ENCODE data around the gene PIMREG.
"Not testable (repeated sequence)": the region's sequence is repeated elsewhere in the genome, so short reads cannot be mapped to it uniquely, and the experiment has no call there.

PIMREG gene

DNA sequence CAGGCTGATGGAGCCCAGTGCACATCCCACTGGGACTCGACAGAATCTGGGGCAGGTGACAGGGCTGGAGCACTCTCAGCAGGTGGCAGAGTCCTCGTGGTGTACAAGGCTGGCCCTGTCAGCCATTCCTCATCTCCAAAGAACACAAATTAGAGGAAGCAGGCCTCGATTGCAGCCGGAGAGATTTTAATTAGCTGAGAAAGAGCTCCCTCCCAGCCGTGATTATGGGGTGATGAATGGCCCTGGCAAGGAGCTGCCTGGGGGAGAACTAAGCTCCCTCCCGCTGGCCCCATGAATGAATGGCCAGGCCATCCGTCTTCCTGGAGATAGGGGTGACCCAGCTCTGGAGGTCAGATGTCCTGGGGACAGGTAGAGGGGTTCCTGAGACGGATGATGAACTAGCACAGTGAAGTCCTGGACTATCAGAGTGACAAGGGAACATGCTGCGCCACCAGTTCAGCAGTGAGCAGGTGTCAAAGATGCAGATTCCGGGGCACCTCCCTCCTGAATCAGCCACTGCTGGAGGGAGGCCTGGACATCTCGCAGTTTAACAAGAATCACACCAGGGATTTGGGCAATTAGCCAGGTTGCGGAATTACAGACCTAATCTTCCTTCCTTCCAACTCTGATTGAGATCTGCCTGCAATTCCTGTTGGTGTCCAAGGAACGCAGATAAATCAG is 35.5 kb downstream of the PIMREG start:
- FAIRE-seq, result no peak

DNA sequence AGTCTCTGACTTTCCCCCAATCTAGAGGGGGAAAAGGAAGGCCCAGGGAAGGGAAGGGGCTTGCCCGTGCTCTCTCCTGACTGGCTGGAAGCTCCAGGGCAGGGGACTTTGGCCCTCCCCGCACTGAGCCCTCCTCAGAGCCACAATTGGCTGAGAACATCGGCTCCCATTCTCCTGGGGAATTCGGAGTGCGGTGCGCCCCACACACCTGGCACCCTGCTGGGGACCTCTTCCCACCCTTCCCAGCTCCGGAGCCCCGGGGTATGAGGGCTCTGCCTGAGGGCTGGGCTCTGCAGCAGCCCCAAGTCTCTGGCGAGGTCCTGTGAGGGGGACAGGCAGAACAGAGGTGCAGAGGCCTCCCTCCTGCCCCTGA is 36.0 kb downstream of the PIMREG start:
- FAIRE-seq, result no peak

DNA sequence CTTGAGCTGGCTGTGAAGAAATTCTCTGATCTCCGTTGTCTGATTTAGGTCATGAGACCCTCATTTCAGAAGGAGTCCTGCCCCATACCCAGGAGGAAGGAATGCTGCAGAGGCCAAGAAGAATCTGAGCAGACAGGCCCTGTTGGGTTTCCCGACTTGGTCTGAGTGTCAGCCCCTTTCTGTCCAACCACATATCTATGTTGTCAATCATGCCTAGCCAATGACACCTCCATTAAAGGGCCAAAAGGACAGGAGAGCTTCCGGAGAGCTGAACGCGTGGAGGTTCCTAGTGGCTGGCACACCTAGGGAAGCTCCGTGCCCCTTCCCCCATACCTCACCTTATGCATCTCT is 37.8 kb downstream of the PIMREG start:
- no peak for FAIRE-seq

DNA sequence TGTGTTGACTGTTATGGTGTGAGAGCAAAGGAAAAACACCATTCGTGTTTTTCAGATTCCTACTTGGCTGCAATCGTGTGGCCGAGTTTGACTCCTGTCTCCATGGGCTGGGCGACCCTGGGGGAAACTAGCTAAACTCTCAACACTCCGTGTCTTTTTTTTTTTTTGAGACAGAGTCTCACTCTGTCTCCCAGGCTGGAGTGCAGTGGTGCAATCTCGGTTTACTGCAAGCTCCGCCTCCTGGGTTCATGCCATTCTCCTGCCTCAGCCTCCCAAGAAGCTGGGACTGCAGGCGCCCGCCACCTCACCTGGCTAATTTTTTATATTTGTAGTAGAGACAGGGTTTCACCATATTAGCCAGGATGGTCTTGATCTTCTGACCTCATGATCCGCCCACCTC is 38.5 kb downstream of the PIMREG start:
- FAIRE-seq, result not testable (repeated sequence)

DNA sequence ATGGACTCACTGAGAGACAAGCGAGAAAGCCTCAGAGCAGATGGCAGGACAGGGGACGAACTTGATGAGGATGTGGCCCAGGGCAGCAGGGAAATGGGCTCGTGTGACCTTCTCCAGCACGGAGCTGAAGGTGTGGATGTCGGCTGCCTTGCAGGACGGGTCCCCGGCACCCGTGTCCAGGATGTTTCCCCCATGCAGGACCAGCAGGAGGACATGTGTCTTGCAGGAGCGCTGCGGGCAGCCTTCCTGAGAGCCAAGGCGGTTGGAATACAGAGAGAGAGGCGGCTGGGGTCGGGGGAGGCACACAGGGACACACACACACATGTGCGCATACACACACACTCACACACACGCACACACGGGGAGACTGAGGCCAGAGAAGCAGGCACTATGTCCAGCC is 39.3 kb downstream of the PIMREG start:
- no peak for FAIRE-seq

DNA sequence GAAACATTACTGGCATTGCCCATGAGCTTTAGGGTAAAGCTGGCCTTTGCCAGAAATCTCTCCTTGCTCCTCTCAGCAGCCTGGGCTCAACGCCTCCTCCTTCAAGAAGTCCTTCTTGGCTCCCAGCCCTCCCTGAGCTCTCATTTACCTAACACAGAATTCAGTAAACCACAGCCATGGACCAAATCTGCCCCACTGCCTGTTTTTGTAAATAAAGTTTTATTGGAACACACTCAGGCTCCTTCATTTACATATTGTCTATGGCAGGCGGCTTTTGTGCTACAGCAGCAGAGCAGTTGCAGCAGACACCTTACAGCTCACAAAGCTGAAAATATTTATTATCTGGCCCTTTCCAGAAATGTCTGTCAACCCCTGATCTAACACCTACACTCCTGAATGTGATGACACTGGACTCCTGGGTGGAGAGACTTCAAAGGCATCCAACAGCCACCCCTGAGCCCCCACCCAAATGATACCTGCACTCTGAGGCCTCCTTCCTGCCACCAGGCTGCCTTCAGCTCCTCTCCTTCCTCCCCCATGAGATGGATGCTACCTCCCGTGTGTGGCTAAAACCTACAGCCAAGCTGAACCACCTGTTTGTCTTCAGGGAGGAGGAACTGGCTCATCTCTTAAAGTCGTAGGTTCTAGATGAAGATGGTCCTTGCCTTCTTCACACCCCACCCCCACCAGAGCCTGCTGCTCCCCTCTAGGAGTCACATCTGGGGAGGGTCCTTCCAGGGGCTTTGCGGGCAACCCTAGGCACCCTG is 41.6 kb downstream of the PIMREG start:
- FAIRE-seq, result no peak

DNA sequence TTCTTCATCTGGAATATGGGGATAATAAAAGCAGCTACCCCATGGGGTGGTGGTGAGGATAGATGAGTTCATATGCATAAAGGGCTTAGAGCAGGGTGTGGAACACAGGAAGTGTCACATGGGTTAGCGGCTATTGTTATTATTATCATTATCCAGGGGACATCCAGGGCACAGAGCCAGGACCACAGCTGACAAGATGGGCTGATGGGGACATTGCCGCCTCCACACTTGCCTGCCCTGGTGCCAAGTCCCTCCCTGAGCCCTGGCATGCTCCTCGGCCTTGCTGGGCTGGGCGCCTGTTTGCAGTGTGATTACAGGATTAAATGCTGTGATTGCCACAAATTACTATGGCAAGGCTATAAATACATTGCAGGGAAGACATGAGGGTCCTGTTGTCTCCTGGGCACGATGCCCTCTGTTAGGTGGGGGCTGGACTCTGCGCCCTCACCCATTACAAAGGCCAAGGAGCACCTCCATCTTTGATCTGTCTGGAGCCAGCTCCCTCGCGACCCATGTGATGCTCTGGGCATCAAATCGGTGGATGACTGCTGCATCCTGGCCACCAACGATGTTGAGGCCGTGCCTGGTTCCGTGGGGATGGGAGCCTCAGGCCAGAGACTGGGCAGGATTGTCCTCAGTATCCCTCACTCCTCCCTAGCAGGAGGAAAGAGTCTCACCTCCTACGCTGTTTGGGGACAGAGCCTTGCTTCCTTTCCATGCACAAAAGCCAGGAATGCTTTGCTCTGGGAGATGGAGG is 43.2 kb downstream of the PIMREG start:
- FAIRE-seq, result no peak

DNA sequence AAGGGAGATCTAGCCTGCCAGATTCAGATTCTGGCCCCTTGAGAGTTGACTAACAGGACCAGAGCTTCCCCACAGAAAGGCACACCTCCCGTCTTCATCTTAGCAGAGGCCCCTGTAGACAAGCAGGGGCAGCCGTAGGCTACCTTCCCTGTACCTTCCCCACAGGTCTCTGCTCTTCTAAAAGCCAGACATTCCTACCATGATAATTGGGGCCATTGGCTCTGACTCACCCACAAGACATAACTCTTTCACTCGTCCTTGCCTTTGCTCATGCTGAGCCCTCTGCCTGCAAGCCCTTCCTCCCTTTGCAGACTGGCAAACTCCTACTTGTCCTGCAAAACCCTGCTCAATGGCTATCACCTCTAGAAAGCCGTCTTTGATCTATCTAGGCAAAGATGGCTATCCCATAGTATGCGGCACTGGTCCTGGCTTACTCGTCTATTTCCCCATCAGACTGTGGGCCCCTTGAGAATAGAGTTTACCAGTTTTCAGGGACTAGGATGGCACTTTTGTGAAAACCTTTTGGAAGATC is 43.8 kb downstream of the PIMREG start:
- FAIRE-seq, result no peak

DNA sequence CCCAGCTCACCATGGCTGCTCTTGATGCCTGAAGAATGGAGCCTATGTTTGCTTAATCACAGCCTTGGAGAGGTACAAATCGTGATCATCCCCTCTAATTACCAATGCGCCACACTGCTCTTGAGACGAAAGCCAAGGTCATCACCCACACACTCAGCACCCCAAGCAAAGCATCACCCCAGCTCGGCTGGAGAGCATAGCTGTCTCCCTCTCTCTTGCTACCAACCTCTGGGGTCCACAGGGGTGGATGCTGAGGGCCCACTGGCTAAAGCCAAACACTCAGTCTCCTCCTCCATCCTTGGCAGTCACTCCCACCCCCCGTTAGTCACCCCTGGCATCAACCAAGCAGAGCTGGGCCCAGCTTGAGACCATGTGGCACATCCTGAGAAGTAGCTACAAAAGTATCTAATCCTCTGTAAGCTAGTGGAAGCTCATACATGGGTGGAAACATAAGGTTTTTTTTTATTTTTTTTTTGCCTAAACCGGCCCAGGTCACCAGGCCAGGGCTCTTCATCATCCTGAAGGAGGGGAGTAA is 44.8 kb downstream of the PIMREG start:
- no peak for FAIRE-seq

DNA sequence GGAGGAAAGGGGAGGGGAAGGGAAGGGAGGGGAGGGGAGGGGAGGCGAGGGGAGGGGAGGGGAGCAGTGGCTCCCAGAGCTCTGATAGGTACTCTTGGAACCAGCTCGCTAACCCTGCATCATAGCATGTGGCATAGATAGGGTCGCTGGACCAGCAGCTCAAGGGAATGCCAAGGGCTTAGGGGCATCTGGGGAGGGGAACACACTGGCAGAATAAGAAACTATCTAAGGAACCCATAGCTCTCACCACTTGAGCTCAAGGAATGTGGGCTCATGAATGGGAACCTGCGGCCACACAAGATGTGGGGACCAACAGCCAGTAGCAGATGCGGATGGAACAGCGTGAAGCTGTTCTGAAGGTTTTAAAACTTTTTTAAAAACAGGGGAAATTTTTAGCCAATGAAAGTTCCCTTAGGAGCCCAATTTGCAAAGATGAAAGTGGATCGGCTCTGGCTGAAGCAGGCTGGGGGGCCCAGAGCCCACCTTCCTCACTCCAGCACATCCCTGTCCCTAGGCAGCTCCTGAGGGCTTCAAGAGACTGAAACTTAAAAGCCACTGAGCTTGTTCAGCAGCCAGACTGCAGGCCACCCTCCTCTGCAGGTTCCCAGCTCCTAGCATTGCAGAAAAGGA is 46.9 kb downstream of the PIMREG start:
- no peak for FAIRE-seq

DNA sequence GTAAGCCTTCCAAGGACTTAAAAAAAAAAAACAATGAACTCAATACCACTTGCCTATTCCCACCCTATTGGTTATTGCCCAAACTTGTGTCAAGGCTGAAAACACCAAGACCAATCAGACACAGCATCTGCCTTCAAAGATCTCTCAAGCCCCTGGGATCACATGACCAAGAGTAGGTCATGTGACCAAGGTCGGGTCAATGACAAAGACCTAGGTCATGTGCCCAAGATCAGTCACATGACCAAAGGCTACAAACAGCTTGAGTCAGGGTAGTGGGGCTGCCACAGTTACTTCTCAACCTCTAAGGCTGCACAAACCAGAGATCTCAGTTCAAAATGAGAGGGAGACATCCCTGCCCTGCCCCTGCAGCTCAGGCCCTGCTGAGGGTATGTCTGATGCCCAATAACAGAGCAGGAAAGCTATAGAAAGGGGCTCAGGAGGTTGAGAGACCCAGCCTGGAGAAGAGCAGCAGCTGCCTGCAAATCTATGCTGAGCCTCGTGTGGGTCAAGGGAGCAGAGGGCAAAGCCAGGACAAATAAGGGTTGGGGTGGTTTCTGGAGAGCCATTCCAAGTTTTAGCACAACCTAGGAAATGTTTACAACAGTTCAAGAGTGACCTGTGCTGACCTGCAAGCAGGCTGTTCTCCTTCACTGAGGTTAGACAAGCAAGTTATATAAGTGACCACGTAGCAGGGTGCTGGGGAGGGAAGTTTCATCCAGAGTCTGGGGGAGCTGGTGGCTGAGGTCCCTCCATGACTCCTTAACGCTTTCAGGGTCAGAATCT is 48.8 kb downstream of the PIMREG start:
- no peak for FAIRE-seq

DNA sequence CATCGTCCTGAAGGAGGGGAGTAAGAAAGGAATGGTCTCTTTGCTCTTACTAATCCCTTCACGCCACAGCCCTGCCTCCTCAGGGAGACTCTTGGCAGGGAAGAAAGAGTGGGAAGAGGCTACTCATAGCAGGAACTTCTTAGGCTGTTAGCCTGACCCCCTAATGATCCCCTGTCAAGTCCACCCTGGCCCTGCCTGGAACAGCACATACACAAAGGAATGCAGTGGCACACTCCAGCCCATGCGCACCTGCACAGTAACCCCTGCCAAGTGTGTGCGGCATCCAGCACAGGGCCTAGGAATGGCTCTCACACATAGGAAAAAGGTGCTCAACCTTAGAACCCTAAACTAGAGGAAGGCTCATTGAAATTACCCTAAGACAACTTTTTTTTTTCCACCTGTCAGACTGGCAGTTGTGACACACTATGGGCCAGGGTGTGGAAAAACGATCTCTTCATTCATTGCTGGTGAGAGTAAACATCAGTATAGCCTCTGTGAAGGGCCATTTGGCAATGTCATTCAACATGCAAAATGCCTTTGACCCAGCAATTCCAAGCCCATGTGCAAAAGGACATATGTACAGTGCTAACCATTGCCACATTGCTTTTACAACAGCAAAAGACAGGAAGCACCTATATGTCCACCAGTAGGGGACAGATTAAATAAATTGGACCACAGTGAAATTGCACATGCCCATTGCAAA is 50.1 kb downstream of the PIMREG start:
- no peak for FAIRE-seq

DNA sequence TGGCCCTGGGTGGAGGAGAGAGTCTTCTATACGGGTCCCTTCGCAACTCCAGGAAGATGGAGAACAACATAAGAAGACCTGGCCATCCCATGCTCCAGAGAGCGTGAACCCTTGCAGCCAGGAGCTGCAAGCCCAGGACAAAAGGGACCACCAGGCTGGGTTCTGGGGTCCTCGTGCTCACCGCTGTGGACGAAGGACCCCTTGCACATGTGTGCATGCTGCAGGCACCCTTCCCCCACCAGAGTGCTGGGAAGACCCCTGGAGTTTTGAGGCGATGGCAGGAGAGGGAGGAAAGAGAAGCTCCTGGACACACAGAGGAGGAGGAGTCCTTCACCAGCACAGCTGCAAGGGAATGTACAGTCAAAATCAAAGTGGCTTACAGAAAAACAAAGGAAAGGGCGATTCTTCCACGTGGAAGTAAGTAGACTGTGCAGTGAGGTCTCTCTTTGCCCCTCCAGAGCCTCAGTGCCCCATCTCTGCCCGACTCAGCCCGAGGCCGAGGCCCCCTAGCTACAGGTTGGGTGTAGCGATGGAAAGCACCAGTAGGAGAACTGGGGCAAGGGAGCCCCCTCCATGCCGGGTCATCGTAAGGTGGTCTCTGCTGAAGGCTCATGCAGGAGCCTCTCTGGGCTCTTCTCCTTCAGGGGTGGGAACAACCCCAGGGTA is 51.3 kb downstream of the PIMREG start:
- FAIRE-seq, result no peak

DNA sequence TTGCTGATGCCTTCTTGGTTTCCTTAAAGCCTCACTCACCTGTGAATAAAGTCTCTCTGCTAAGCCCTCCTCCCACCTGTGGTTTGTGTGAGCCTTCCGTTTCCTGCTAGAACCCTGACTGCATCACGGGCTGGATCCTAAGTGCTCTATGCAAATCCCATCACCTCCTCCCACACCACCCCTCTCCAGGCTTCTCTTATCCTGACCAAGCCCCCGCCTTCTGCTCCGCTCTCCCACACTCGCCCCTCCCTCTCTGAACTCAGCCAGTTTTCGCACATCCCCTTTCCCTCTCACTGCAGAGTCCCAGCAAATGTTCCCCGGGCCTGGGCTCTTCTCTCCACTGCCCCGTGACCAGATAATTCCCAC is 51.8 kb downstream of the PIMREG start:
- FAIRE-seq, result no peak

DNA sequence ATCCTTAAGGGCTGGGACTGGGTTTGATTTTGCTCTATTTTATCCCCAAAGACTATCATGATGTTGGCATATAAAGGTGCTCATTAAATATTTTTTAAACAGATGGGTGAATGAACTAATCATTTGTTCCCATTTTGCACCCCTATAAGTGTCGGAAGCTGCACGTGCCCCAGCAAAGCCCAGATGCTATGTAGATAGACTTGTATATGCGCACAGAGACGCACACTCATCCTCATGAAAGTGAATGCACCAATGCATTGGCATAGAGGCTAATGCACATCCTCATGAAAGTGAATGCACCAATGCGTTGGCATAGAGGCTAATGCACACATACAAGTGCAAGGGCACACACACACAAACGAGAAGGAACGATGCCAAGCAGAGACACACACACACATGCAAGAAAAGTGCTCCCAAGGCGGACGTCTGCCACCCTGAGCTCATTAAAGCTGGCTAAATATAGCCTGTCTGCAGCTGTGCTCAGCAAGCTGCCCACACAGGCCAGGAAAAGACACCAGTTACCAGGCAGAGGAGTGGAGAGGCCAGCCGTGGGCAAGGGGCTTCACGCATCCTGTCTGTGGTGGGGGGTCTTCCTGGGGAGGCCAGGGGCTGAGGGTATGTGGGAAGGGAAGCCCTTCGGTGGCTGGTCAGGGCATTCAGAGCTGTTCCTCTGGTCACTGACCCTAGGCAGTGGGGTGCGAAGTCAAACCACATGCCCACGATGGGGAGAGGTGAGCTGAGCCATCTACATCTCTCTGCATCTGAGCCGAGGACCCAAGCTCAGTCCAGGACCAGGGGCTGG is 52.6 kb downstream of the PIMREG start:
- no peak for FAIRE-seq

DNA sequence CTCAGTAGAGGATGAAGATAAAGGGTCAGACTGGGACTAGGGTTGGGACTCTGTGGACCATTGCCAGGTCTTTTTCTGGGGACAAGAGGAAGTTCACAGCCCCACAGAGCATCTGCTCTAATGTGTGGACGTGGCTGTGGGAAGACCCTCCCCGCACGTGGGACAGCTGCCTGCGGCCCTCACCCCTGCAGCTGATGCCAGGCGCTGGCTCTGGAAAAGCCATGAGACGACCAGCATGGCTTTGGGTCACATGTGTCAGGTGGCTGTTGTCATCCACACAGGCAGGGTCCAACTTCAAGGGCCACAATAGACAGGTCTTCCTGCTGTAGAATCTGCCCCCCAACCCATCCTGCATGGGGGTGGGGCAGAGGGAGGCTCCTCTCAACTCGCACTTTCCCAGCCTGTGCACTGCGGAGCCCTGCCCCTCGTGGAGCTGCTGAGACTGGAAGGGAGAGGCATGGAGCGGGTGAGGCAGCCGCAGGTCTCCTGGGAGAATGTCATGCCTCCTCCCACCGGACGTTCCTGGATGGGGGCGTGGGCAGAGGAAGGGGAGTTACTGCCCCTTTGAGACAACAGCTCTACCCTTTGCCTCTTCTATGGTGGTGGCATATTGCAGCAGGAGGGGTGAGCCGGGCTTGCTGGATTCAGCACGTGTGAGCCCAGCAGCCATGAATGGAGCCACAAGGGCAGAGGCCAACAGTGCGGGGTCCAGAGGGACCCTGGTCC is 53.4 kb downstream of the PIMREG start:
- FAIRE-seq, result no peak

DNA sequence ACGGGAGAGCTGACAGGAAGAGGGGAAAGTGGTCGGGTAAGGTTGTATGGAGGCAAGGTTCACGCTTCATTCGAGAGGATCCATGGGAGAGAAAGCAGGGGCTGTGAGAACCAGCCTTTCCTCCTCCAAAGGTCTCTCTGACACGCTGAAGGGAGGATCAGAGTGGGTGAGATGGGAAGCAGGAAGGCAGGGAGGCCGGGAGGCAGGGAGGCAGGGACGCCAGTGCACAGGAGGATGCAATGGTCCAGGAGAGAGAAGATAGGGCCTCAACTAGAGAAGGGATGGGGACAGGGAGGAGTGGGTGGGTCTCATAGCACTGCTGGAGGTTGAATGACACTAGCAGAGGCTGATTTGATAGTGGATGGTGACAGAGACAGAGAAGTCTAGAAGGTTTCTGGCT is 54.1 kb downstream of the PIMREG start:
- no peak for FAIRE-seq

DNA sequence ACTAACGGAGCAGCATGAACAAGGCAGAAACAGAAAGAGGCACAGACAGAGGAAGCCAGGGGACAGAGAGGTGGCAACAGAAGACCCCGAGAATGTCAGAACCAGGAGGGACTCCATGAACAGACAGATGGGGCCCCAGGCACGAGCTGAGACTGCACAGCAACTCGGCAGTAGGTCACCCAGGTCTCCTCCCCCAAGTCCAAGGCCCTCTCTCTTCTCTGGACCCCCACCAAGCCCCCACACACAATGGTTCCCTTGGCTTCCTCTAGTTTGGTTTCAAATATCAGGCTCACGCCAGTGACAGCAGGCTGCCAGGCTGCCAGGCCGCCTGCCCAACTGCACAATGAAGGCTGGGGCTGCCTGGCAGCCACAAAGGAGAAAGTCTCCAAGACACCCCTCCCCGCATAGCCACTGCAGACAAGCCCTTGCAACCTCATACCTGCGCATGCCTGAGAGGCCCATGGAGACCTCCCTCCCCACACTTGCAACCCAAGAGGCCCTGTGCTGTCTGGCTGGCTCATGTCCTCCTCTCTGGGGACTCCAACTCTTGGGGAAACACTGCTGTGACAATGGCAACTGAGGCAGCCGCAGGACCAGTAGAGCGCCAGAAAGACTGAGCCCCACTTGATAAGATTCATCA is 54.8 kb downstream of the PIMREG start:
- FAIRE-seq, result no peak
